SK-N-SH (cell line): ENCODE measurements around the gene CDKL2. TPM values are rescaled to one million over a fixed set of nuclear protein-coding genes. Genes with fewer than 3 reads are reported as not detected.

Experiments
- CTCF ChIA-PET: fragments of 300-600, 350-600 bp; formaldehyde crosslinking; extraction: SDS; loops from one replicate; lab custom pipeline; 2021; lab: Yijun Ruan, JAX
- POLR2A ChIA-PET: fragments of 350-600 bp; sonication (Branson Sonifier 250); formaldehyde crosslinking; extraction: SDS; loops from one replicate; lab custom pipeline; 2020; ENCODE audit warnings: antibody characterized with exemption, inconsistent platforms; lab: Yijun Ruan, JAX
- DNase-seq: peaks from one replicate; pipeline ENCODE4 v3.0.0; 2012
- H2AFZ ChIP-seq: fragments of 200-600 bp; sonication (generic); 2 replicates; pipeline ENCODE4 v1.8.1; 2016; ENCODE audit warnings: antibody characterized with exemption, mild to moderate bottlenecking, low read depth
- H3F3A ChIP-seq: fragments of 200-600 bp; sonication (generic); replicated peaks from 2 replicates; pipeline ENCODE3; 2016; ENCODE audit warnings: antibody characterized with exemption, mild to moderate bottlenecking; ENCODE audit not compliant: insufficient read depth
- H3K27ac ChIP-seq, 2 experiments: fragments of 200-500 bp in 1 of 2; fragments of 200-600 bp in 1 of 2; sonication (Bioruptor generic) in 1 of 2; sonication (generic), shearing (Covaris generic) in 1 of 2; 2 replicates each; pipeline versions ENCODE4 v1.5.1 to v1.6.1; 2014 to 2016; ENCODE audit warnings: low read depth in 2 of 2, inconsistent platforms in 1 of 2, low read length in 1 of 2, mild to moderate bottlenecking in 1 of 2, mixed read lengths in 1 of 2
- H3K27me3 ChIP-seq: fragments of 200-600 bp; sonication (generic), shearing (Covaris generic); 2 replicates; pipeline ENCODE4 v1.6.1; 2016; ENCODE audit warnings: mixed run types; ENCODE audit not compliant: insufficient read depth
- H3K36me3 ChIP-seq, 2 experiments: fragments of 200-500 bp in 1 of 2; fragments of 200-600 bp in 1 of 2; sonication (Bioruptor generic) in 1 of 2; sonication (generic) in 1 of 2; replicated peaks in 1 of 2; 2 replicates each; pipeline versions ENCODE3 to v1.5.1; 2014 to 2016; ENCODE audit warnings: low read length in 1 of 2, mild to moderate bottlenecking in 1 of 2; ENCODE audit not compliant: insufficient read depth in 2 of 2, control insufficient read depth in 1 of 2
- H3K4me1 ChIP-seq, 2 experiments: fragments of 200-500 bp in 1 of 2; fragments of 200-600 bp in 1 of 2; sonication (Bioruptor generic) in 1 of 2; sonication (generic), shearing (Covaris generic) in 1 of 2; 2 replicates each; pipeline versions ENCODE4 v1.5.1 to v1.6.1; 2014 to 2016; ENCODE audit warnings: low read depth in 1 of 2, low read length in 1 of 2, mixed run types in 1 of 2; ENCODE audit not compliant: insufficient read depth in 2 of 2, control insufficient read depth in 1 of 2
- H3K4me2 ChIP-seq: fragments of 200-600 bp; sonication (generic), shearing (Covaris generic); 2 replicates; pipeline ENCODE4 v1.6.1; 2017; ENCODE audit warnings: mixed run types
- H3K4me3 ChIP-seq, 2 experiments: fragments of 200-500 bp in 1 of 2; fragments of 200-600 bp in 1 of 2; sonication (Bioruptor generic) in 1 of 2; sonication (generic), shearing (Covaris generic) in 1 of 2; 2 replicates each; pipeline versions ENCODE4 v1.5.1 to v1.8.1; 2014 to 2016; ENCODE audit warnings: low read depth in 2 of 2, inconsistent platforms in 1 of 2, low read length in 1 of 2, mild to moderate bottlenecking in 1 of 2, mixed read lengths in 1 of 2, moderate library complexity in 1 of 2
- H3K79me2 ChIP-seq: fragments of 200-600 bp; sonication (generic); 2 replicates; pipeline ENCODE4 v1.8.1; 2017; ENCODE audit warnings: mild to moderate bottlenecking; ENCODE audit not compliant: insufficient read depth
- H3K9ac ChIP-seq: fragments of 200-600 bp; sonication (generic); 2 replicates; pipeline ENCODE4 v1.6.1; 2017; ENCODE audit warnings: mixed run types
- H3K9me2 ChIP-seq: fragments of 200-600 bp; sonication (generic); 2 replicates; pipeline ENCODE4 v1.6.1; 2017; ENCODE audit warnings: mixed run types
- H3K9me3 ChIP-seq: fragments of 200-600 bp; sonication (generic); 2 replicates; pipeline ENCODE4 v1.6.1; 2017; ENCODE audit warnings: mixed run types, mild to moderate bottlenecking, moderate library complexity
- H4K20me1 ChIP-seq: fragments of 200-600 bp; sonication (generic); 2 replicates; pipeline ENCODE4 v1.6.1; 2017; ENCODE audit warnings: mild to moderate bottlenecking, mixed run types; ENCODE audit not compliant: insufficient read depth
- CTCF ChIP-seq: fragments of 200-600 bp; sonication (generic); IDR thresholded peaks from 2 replicates; pipeline ENCODE4 v1.6.1; 2017; ENCODE audit warnings: antibody characterized with exemption, mild to moderate bottlenecking, moderate library complexity
- ELF1 ChIP-seq: IDR thresholded peaks from 2 replicates; pipeline ENCODE4 v1.4.0; 2012
- EP300 ChIP-seq, 2 experiments: IDR thresholded peaks; 2 replicates each; pipeline versions ENCODE4 v1.4.0 to v1.6.1; 2012; ENCODE audit warnings: borderline replicate concordance in 1 of 2, low read depth in 1 of 2, low read length in 1 of 2
- EZH2phosphoT487 ChIP-seq: fragments of 200-600 bp; sonication (generic); IDR thresholded peaks from 2 replicates; pipeline ENCODE4 v1.6.1; 2017; ENCODE audit warnings: low read depth, mixed run types, mild to moderate bottlenecking, antibody characterized with exemption, moderate library complexity, borderline replicate concordance
- FOSL2 ChIP-seq: IDR thresholded peaks from 2 replicates; pipeline ENCODE4 v1.4.0; 2012; ENCODE audit warnings: low read depth, mild to moderate bottlenecking, moderate library complexity, borderline replicate concordance
- FOXM1 ChIP-seq: IDR thresholded peaks from 2 replicates; pipeline ENCODE4 v1.4.0; 2012; ENCODE audit warnings: low read depth, mild to moderate bottlenecking
- GATA2 ChIP-seq: sonication (generic); formaldehyde crosslinking; IDR thresholded peaks from 2 replicates; pipeline ENCODE4 v1.5.0; 2020; ENCODE audit warnings: mild to moderate bottlenecking, missing genetic modification reagents
- IRF3 ChIP-seq: fragments of 150-350 bp; IDR thresholded peaks from 2 replicates; pipeline ENCODE4 v1.6.1; 2016; ENCODE audit warnings: mild to moderate bottlenecking, low read depth, low read length
- JUND ChIP-seq: IDR thresholded peaks from 2 replicates; pipeline ENCODE4 v1.4.0; 2012
- MAX ChIP-seq: IDR thresholded peaks from 2 replicates; pipeline ENCODE4 v1.4.0; 2012; ENCODE audit warnings: low read depth
- MEF2A ChIP-seq: IDR thresholded peaks from 2 replicates; pipeline ENCODE4 v1.4.0; 2012; ENCODE audit warnings: low read depth, borderline replicate concordance
- NRF1 ChIP-seq: IDR thresholded peaks from 2 replicates; pipeline ENCODE4 v1.6.1; 2012; ENCODE audit warnings: low read depth, mild to moderate bottlenecking, low read length
- PBX3 ChIP-seq: IDR thresholded peaks from 2 replicates; pipeline ENCODE4; 2012
- SIN3A ChIP-seq: IDR thresholded peaks from 2 replicates; pipeline ENCODE4 v1.6.1; 2012; ENCODE audit warnings: low read depth, mild to moderate bottlenecking, low read length, moderate library complexity, borderline replicate concordance
- SMC3 ChIP-seq: IDR thresholded peaks from 2 replicates; pipeline ENCODE4 v1.6.1; 2012; ENCODE audit warnings: low read depth, low read length, improper control_type of control experiment
- TAF1 ChIP-seq: IDR thresholded peaks from 2 replicates; pipeline ENCODE4 v1.6.1; 2012; ENCODE audit warnings: low read depth, mild to moderate bottlenecking, low read length, moderate library complexity, borderline replicate concordance
- TCF12 ChIP-seq: IDR thresholded peaks from 2 replicates; pipeline ENCODE4 v1.4.0; 2012
- TEAD4 ChIP-seq: IDR thresholded peaks from 2 replicates; pipeline ENCODE4 v1.4.0; 2012; ENCODE audit warnings: mild to moderate bottlenecking, borderline replicate concordance; ENCODE audit not compliant: insufficient read depth
- USF2 ChIP-seq: fragments of 150-350 bp; IDR thresholded peaks from 2 replicates; pipeline ENCODE4 v1.6.1; 2017; ENCODE audit warnings: antibody characterized with exemption, low read length, low read depth, borderline replicate concordance
- YY1 ChIP-seq: IDR thresholded peaks from 2 replicates; pipeline ENCODE4 v1.4.0; 2012; ENCODE audit warnings: low read depth, mild to moderate bottlenecking
- polyA plus RNA-seq, 3 experiments: library from polyadenylated mRNA; depleted of rRNA; stranded (reverse); fragments of >200 nt; gene quantifications; 2 replicates each; pipeline ENCODE4 v1.2.3, GENCODE V29; 2012

Gene CDKL2
- polyA plus RNA-seq, 1 of the 3 experiments (the other 2 are of a cell fraction): 0.41 TPM

GRCh38 chr4:75678965-75679364 lies 48.6 kb upstream of the CDKL2 start:
- H3K4me3 ChIP-seq: no peak overlapping the region
- ChIA-PET POLR2A (no interaction called here), CTCF (interaction anchor here (0.7 kb wide), 1 partner anchor 42 kb away, joined by 4 read pairs; no protein-coding TSS in a partner anchor)
- no peak overlapping the region for H3K27ac ChIP-seq
- H3F3A ChIP-seq: peaks cover 10% of the 10 kb centered on the region
- no peaks in the 10 kb centered on the region for H3K27me3 ChIP-seq
- no peaks in the 10 kb centered on the region for H3K9me3 ChIP-seq
- H4K20me1 ChIP-seq: no peaks in the 10 kb centered on the region
- no peak overlapping the region for H3K9ac ChIP-seq
- H2AFZ ChIP-seq: no peak overlapping the region
- TF ChIP-seq YY1: no peak
- TF ChIP-seq NRF1: no peak
- no peak for TF ChIP-seq PBX3
- no peak for TF ChIP-seq TCF12
- TF ChIP-seq FOXM1: no peak
- no peak for TF ChIP-seq SMC3
- no peak for TF ChIP-seq ELF1
- no peak for TF ChIP-seq GATA2 (CRISPR knock-in tag)
- no peak for TF ChIP-seq MEF2A
- no peaks in the 10 kb centered on the region for H3K9me2 ChIP-seq
- DNase-seq: no peak
- H3K36me3 ChIP-seq: no peaks in the 10 kb centered on the region
- peaks cover 0 to 3% of the 10 kb centered on the region in 2 experiments; a peak in 2 of 4 replicates for H3K4me1 ChIP-seq
- no peak overlapping the region for H3K4me2 ChIP-seq
- H3K79me2 ChIP-seq: no peaks in the 10 kb centered on the region

GRCh38 chr4:75678473-75678872 lies 48.1 kb upstream of the CDKL2 start:
- no peak overlapping the region for H3K4me3 ChIP-seq
- no peak overlapping the region for H3K27ac ChIP-seq
- no peaks in the 10 kb centered on the region for H3K79me2 ChIP-seq
- H3K27me3 ChIP-seq: no peaks in the 10 kb centered on the region
- H3K9ac ChIP-seq: no peak overlapping the region
- ChIA-PET CTCF (interaction anchor here (0.7 kb wide), 1 partner anchor 43 kb away, joined by 4 read pairs; no protein-coding TSS in a partner anchor), POLR2A (interaction anchor here (0.7 kb wide), 1 partner anchor 17 kb away, joined by 3 read pairs; no protein-coding TSS in a partner anchor)
- H2AFZ ChIP-seq: no peak overlapping the region
- H3K4me2 ChIP-seq: no peak overlapping the region
- TF ChIP-seq PBX3 (no peak), MAX (no peak), GATA2 (CRISPR knock-in tag) (no peak), JUND (no peak), EP300 (IDR thresholded peaks at IDR 0.05; ENCODE audit: borderline replicate concordance in 1 of 2, low read depth in 1 of 2, low read length in 1 of 2) (no peak), TAF1 (no peak), CTCF (no peak), FOSL2 (no peak), TCF12 (no peak), TEAD4 (no peak), IRF3 (no peak), USF2 (no peak), MEF2A (no peak), ELF1 (no peak), SIN3A (no peak), EZH2phosphoT487 (no peak)
- DNase-seq: no peak
- H3K9me2 ChIP-seq: no peaks in the 10 kb centered on the region
- H3K4me1 ChIP-seq: peaks cover 0 to 5% of the 10 kb centered on the region in 2 experiments; a peak in 2 of 4 replicates
- H3K9me3 ChIP-seq: no peaks in the 10 kb centered on the region
- H4K20me1 ChIP-seq: no peaks in the 10 kb centered on the region
- H3F3A ChIP-seq: peaks cover 15% of the 10 kb centered on the region
- no peaks in the 10 kb centered on the region for H3K36me3 ChIP-seq
